Caco-2 (cell line): ENCODE measurements around the gene CCDC178. TPM values are rescaled to one million over a fixed set of nuclear protein-coding genes. Genes with fewer than 3 reads are reported as not detected.

ENCODE experiments used
- Bru-seq: library from RNA; stranded (reverse); fragments of 400-500 nt; gene quantifications from one replicate; lab custom pipeline; 2021; lab: Mats Ljungman, UMichigan
- BruChase-seq, 2 experiments: library from RNA; stranded (reverse); fragments of 400-500 nt; gene quantifications; one replicate each; lab custom pipeline; 2021; lab: Mats Ljungman, UMichigan
- BruUV-seq: library from RNA; stranded (reverse); fragments of 400-500 nt; replicated peaks from 2 replicates; lab custom pipeline; 2021; lab: Mats Ljungman, UMichigan
- CTCF ChIA-PET: fragments of 300-600 bp; sonication (Branson Sonifier 250); formaldehyde crosslinking; loops from one replicate; lab custom pipeline; 2022; ENCODE audit warnings: antibody characterized with exemption; lab: Charles Lee
- POLR2A ChIA-PET: fragments of 300-600 bp; sonication (Branson Sonifier 250); formaldehyde crosslinking; loops from one replicate; lab custom pipeline; 2022; ENCODE audit warnings: antibody characterized with exemption; lab: Charles Lee
- DNase-seq, 2 experiments: peaks; one replicate each; pipeline versions ENCODE4 v3.0.0 to v3.0.0-alpha.2; 2020 to 2022
- H3K27me3 ChIP-seq: replicated peaks from 2 replicates; pipeline ENCODE4 v1.6.0; 2011; ENCODE audit warnings: low read length; ENCODE audit not compliant: control insufficient read depth, insufficient read depth
- H3K36me3 ChIP-seq: 2 replicates; pipeline ENCODE4 v1.5.1; 2011; ENCODE audit warnings: low read length; ENCODE audit not compliant: control insufficient read depth, insufficient read depth
- H3K4me1 ChIP-seq: fragments of 250-450 bp; sonication (Bioruptor Pico); 2 replicates; pipeline ENCODE4 v1.5.1; 2020; ENCODE audit warnings: mild to moderate bottlenecking
- H3K4me3 ChIP-seq: 2 replicates; pipeline ENCODE4 v1.5.1; 2011; ENCODE audit warnings: low read depth, mild to moderate bottlenecking, control low read depth, low read length
- H3K9me3 ChIP-seq: fragments of 250-450 bp; sonication (Bioruptor Pico); 2 replicates; pipeline ENCODE4 v1.5.1; 2020; ENCODE audit warnings: mild to moderate bottlenecking, moderate library complexity
- H3K27ac Mint-ChIP-seq: one replicate; pipeline ENCODE4 v1.8.0; 2022; ENCODE audit warnings: mixed read lengths; ENCODE audit not compliant: unreplicated experiment
- H3K27me3 Mint-ChIP-seq: one replicate; pipeline ENCODE4 v1.8.0; 2022; ENCODE audit warnings: mixed read lengths; ENCODE audit not compliant: insufficient read depth, unreplicated experiment
- H3K36me3 Mint-ChIP-seq: one replicate; pipeline ENCODE4 v1.8.0; 2022; ENCODE audit warnings: mild to moderate bottlenecking, mixed read lengths; ENCODE audit not compliant: insufficient read depth, unreplicated experiment
- H3K4me1 Mint-ChIP-seq: one replicate; pipeline ENCODE4 v1.8.0; 2022; ENCODE audit warnings: low read depth, mixed read lengths; ENCODE audit not compliant: unreplicated experiment
- H3K4me3 Mint-ChIP-seq: one replicate; pipeline ENCODE4 v1.8.0; 2022; ENCODE audit warnings: mild to moderate bottlenecking, moderate library complexity, mixed read lengths; ENCODE audit not compliant: unreplicated experiment
- H3K9me3 Mint-ChIP-seq: one replicate; pipeline ENCODE4 v1.8.0; 2022; ENCODE audit warnings: mixed read lengths; ENCODE audit not compliant: unreplicated experiment
- CTCF ChIP-seq, 2 experiments: fragments of 200-600 bp in 1 of 2; IDR thresholded peaks; 1 replicate in 1 of 2; 2 replicates in 1 of 2; pipeline versions ENCODE4 v1.5.1 to v1.8.0; 2011 to 2022; ENCODE audit warnings: antibody characterized with exemption in 1 of 2, control low read depth in 1 of 2, inconsistent platforms in 1 of 2, low read depth in 1 of 2, low read length in 1 of 2, mild to moderate bottlenecking in 1 of 2, moderate library complexity in 1 of 2; ENCODE audit not compliant: insufficient read depth in 1 of 2, severe bottlenecking in 1 of 2, unreplicated experiment in 1 of 2
- intact Hi-C: fragments of 100-400 bp; cut with micrococcal nuclease; formaldehyde crosslinking; loops from one replicate; pipeline ENCODE4 v1.10.0; 2022; ENCODE audit not compliant: unreplicated experiment
- long read RNA-seq: library from polyadenylated mRNA; stranded (forward); transcript quantifications from one replicate; pipeline ENCODE4 v2.0.0, GENCODE V29; 2022
- total RNA-seq: library from RNA; stranded (reverse); gene quantifications from 2 replicates; pipeline ENCODE4 v1.2.3, GENCODE V29; 2022

The CCDC178 gene, protein sequence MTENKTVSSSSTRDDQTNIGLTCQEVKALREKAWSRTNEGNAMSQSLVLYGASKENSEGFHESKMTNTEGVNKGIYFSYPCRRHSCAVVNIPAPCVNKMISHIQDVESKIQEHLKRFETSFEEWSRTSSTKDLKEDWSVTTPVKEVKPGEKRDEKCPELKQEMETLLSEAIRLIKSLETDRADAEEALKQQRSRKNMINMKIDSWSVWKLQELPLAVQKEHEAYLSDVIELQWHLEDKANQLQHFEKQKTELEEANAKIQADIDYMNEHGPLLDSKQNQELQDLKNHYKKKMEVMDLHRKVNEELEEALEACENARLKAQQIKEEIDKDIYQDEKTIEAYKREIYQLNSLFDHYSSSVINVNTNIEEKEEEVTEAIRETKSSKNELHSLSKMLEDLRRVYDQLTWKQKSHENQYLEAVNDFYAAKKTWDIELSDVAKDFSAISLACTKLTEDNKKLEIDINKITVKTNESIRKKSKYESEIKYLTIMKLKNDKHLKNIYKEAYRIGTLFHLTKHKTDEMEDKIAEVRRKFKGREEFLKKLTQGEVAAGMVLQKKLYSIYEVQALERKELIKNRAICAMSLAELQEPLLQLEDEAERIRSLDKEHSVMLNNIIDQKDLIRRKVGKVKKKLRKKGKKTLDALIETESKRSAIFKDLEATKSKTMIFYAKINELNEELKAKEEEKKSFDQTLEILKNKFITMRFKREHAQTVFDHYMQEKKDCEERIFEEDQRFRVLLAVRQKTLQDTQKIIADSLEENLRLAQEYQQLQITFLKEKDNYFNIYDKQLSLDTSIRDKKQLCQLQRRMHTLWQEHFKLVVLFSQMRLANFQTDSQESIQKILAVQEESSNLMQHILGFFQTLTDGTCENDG
- total RNA-seq (not detected in 2 replicates), Bru-seq, nascent RNA (percentile 0 among the genes with signal in this experiment), BruChase-seq, experiment 1, labeled RNA remaining after a 2-hour chase (percentile 0 among the genes with signal in this experiment), BruChase-seq, experiment 2, labeled RNA remaining after a 6-hour chase (percentile 0 among the genes with signal in this experiment)
- long read RNA-seq = 0 reads

GRCh38 chr18:33440060-33441043 is at the start of gene CCDC178:
CCDC178 (minus strand) TSS chr18:33440721; CDS start chr18:33412088, 28,633 bp downstream.
- peaks cover 11% of the 10 kb centered on the region for H3K27me3 Mint-ChIP-seq
- POLR2A ChIA-PET = no interaction called here
- H3K4me3 ChIP-seq = no peak within 1 kb of the TSS
- no peaks in the 10 kb centered on the region for H3K9me3 ChIP-seq
- no peaks in the 10 kb centered on the region for H3K36me3 ChIP-seq
- CTCF ChIA-PET = no interaction called here
- H3K4me3 Mint-ChIP-seq = no peak within 1 kb of the TSS
- H3K9me3 Mint-ChIP-seq = no peaks in the 10 kb centered on the region
- intact Hi-C loops = no loop called here
- no peak for DNase-seq
- H3K4me1 ChIP-seq = no peaks in the 10 kb centered on the region
- no TSS peak for BruUV-seq
- H3K27ac Mint-ChIP-seq = no peak within 1 kb of the TSS
- H3K27me3 ChIP-seq = no peaks in the 10 kb centered on the region
- TF ChIP-seq CTCF (IDR thresholded peaks at IDR 0.05; ENCODE audit: insufficient read depth in 1 of 2, low read depth in 1 of 2, low read length in 1 of 2, severe bottlenecking in 1 of 2, unreplicated experiment in 1 of 2) = no peak
- H3K4me1 Mint-ChIP-seq = no peaks in the 10 kb centered on the region
- H3K36me3 Mint-ChIP-seq = no peaks in the 10 kb centered on the region

- no peaks in the 10 kb centered on the region for H3K36me3 ChIP-seq
- intact Hi-C loops = no loop called here
- H3K4me1 Mint-ChIP-seq = no peaks in the 10 kb centered on the region
- H3K4me1 ChIP-seq = no peaks in the 10 kb centered on the region
- H3K9me3 Mint-ChIP-seq = no peaks in the 10 kb centered on the region
- no peak overlapping the region for H3K27ac Mint-ChIP-seq
- TF ChIP-seq CTCF (IDR thresholded peaks at IDR 0.05; ENCODE audit: insufficient read depth in 1 of 2, low read depth in 1 of 2, low read length in 1 of 2, severe bottlenecking in 1 of 2, unreplicated experiment in 1 of 2) = no peak
- BruUV-seq = no TSS peak
- no peak overlapping the region for H3K4me3 Mint-ChIP-seq
- H3K4me3 ChIP-seq = no peak overlapping the region
- CTCF ChIA-PET = no interaction called here
- POLR2A ChIA-PET = no interaction called here
- no peaks in the 10 kb centered on the region for H3K9me3 ChIP-seq
- no peaks in the 10 kb centered on the region for H3K27me3 Mint-ChIP-seq
- H3K27me3 ChIP-seq = no peaks in the 10 kb centered on the region
- DNase-seq = no peak
- no peaks in the 10 kb centered on the region for H3K36me3 Mint-ChIP-seq
These were observed 43.4 kb upstream of the CCDC178 start for GRCh38 chr18:33483908-33484307.
